RCC 7860 (cell line): ENCODE data around the gene WDR93.
"Not testable (repeated sequence)": the region's sequence is repeated elsewhere in the genome, so short reads cannot be mapped to it uniquely, and the experiment has no call there.

Experiments used
- DNase-seq: peaks from one replicate; pipeline ENCODE4 v3.0.0-alpha.2; 2015; ENCODE audit warnings: low spot score
- FAIRE-seq: peaks from 2 replicates; lab custom pipeline; 2012; peaks lifted over from hg19 to GRCh38; lab: Jason Lieb, UNC

WDR93 gene

DNA sequence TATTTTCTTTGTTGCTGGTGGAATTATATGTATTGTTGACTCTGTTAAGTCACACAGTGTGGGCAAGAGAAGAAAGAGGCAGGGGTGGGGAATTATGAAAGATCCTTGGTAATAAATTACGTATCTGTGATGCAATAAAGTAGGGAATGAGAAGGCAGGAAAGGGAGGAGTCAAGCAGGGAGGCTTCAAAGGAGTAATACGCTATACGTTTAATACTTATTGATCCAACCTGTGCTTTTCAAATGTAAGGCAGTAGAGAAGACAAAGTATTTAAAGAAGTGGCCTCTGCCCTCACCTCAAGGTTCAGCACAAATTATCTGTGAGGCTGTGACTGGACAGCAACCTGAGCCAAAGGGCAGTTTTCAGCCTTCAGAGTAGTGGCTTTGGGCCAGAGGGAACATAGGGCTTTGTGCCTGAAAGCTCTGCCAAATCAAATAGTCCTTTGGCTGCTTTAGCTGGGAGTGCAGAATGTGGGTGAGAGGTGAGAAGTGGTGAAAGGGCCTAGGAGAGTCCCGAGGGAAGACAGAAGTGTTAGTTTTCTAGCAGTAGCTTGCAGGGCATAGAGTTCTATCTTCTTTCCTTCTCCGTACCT, 10.2 kb upstream of the WDR93 start:
- FAIRE-seq, result no peak
- DNase-seq, result no peak

- FAIRE-seq, result no peak
- no peak for DNase-seq
Observed at GRCh38 chr15:89681146-89681545, 9.5 kb upstream of the WDR93 start.

GRCh38 chr15:89685995-89686394, 4.6 kb upstream of the WDR93 start:
- DNase-seq, result no peak
- no peak for FAIRE-seq

GRCh38 chr15:89686522-89686921, 4.1 kb upstream of the WDR93 start:
- no peak for DNase-seq
- FAIRE-seq, result no peak

GRCh38 chr15:89689930-89690275, 708 bp upstream of the WDR93 start:
- DNase-seq, FAIRE-seq: not testable (repeated sequence)

DNA sequence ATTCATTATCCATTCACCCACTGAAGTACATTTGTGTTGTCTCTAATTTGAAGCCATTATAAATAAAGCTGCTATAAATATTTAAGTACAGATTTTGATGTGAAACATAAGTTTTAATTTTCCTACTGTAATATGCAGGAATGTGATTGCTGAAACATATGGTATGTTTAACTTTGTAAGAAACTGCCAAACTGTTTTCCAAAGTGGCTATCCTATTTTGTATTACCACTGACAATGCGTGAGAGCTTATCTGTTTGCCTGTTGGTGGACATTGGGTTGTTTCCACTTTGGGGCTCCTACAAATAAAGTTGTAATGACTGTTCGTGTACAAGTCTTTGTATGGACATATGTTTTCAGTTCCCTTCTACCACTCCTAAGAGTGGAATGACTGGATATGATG, 2.5 kb downstream of the WDR93 start:
- no peak for DNase-seq
- no peak for FAIRE-seq

- FAIRE-seq (no peak), DNase-seq (no peak)
Observed at GRCh38 chr15:89693696-89694095, 3.1 kb downstream of the WDR93 start.

GRCh38 chr15:89695198-89695597, 4.6 kb downstream of the WDR93 start:
- FAIRE-seq (no peak), DNase-seq (no peak)

- DNase-seq (no peak), FAIRE-seq (no peak)
Observed at GRCh38 chr15:89704411-89704810, 13.8 kb downstream of the WDR93 start.

GRCh38 chr15:89707577-89707976, 17.0 kb downstream of the WDR93 start:
- DNase-seq (no peak), FAIRE-seq (no peak)

DNA sequence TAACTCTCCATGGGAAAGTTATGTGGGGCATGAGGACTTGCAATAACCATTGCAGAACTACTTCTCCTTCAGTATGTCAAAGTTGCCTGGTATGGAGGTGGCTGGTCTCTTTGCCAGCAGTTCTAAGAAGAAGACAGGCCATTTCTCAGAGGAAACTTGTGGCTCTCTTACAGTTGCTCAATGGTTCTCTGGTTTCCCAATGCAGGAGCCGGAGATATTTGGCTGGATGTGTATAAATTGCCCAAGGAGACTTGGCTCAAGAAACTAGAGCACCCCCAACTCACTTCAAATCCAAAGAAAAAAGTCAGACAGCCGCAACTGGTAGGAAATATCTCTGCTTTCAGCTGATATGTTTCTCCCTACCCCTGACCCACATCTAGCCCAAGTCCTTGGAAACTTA, 24.2 kb downstream of the WDR93 start:
- FAIRE-seq (no peak), DNase-seq (no peak)

DNA sequence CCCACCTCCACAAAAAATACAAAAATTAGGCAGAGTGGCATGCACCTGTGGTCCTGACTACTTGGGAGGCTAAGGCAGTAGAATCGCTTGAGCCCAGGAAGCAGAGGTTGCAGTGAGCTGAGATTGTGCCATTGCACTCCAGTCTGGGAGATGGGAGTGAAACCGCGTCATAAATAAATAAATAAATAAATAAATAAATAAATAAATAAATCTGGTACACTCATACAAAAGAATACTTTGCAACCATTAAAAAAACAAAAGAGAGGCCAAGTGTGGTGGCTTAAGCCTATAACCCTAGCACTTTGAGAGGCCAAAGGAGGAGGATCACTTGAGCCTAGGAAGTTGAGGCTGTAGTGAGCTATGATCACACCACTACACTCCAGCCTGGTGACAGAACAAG, 32.4 kb downstream of the WDR93 start:
- FAIRE-seq (no peak), DNase-seq (no peak)

DNA sequence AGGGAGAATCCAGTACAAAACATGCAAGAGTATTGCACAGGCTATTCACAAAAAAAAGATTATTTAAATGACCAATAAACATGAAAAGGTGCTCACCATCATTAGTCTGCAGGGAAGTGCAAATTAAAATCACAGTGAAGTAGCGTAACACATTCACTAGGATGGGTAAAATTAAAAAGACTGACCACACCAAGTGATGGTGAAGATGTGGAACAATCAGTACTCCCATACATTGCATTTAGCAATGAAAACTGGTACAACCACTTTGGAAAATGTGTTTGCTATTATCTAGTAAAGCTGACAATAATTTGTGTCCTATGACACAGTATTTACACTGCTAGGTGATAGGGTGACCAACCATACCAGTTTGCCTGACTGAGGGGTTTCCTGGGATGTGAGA, 34.0 kb downstream of the WDR93 start:
- DNase-seq (no peak), FAIRE-seq (no peak)

GRCh38 chr15:89725064-89725463, 34.5 kb downstream of the WDR93 start:
- DNase-seq, result no peak
- no peak for FAIRE-seq

DNA sequence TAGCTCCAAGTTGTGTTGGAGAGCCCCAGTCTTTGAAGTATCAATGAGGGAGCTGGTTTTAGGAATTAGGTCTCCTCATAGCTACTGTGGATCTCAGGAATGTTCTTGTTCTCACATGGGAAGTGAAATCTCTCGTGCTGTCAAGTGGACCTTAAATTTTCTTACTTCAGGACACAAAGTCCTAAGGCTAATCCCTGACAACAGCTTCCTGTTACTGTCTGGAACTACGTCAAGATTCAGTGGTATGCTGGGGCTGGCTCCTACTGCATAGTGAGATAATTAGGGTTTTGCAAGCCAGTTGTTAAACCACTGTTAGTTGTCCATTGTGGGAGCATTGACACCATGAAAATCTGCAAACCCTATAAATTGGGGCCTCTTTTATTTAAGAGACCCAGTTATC, 37.6 kb downstream of the WDR93 start:
- FAIRE-seq (no peak), DNase-seq (no peak)

DNA sequence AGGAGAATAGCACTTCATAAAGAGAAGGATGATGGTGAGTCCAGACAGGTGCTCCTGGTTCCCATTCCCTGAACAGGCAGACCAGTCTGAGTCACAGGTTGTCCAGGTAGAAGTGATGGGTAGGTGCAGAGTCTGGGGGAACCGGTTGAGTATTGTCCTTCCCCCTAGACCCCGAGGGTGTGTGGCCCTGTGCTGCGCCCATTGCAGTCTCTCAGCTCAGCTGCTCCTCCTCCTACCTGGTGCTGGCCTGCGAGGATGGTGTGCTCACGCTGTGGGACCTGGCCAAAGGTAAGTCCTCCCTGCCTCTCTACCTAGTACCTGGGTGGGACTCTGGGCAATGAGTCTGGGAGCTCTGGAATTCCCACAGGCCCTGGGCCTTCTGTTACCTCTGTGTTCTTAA, 40.7 kb downstream of the WDR93 start:
- no peak for FAIRE-seq

GRCh38 chr15:89732451-89733172, 42.0 kb downstream of the WDR93 start:
- FAIRE-seq, result no peak
- DNase-seq, result no peak

More for the DNA sequence above, 40.7 kb downstream of the WDR93 start:
- no peak for DNase-seq

GRCh38 chr15:89735773-89736172, 45.2 kb downstream of the WDR93 start:
- no peak for FAIRE-seq
- DNase-seq, result no peak

DNA sequence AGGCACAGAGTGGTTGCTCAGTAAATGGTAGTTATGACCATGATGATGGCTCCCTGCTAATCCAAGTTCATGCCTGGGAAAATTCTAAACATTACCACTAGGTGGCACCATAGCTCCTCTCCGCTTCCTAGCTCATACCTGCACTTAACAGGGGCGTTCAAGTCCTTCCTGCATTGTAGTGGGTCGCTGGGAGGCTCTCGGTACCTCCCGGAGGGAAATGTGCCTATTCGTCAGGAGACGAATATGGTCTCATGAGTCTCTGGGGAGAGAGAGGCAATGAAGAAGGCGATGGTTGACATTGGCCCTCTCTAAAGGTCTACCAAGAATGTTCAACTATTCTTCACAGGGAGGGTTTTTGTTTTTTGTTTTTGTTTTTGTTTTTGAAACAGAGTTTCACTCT, 49.5 kb downstream of the WDR93 start:
- FAIRE-seq, result peak; percentile 60
- DNase-seq, result peak; percentile 63

- DNase-seq, result no peak
- no peak for FAIRE-seq
Observed at GRCh38 chr15:89743011-89743410, 52.4 kb downstream of the WDR93 start.

DNA sequence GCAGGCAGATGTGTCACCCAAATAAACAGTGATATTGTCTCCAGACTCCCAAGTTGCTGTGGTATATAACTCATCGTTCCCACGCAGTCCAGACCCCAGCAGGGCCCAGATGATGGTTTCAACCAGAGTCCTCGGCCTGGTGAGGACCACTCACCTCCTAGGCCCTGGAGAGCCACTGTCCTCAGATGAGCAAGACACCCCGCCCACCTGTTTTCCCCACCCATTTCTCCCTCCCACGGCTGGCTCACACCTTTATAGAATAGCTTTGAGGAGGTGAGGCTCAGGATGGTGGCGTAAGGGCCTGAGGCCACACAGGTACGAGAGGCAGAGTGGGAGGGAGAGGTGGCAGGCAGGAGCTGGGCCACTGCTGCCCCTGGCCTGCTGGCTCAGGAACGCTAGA, 53.0 kb downstream of the WDR93 start:
- no peak for FAIRE-seq
- no peak for DNase-seq

GRCh38 chr15:89745131-89745530, 54.5 kb downstream of the WDR93 start:
- DNase-seq (no peak), FAIRE-seq (no peak)

GRCh38 chr15:89745768-89746167, 55.2 kb downstream of the WDR93 start:
- FAIRE-seq (no peak), DNase-seq (no peak)
